H1 (cell line): Measurements from ENCODE around the gene HCST. TPM values are rescaled to one million over a fixed set of nuclear protein-coding genes. Genes with fewer than 3 reads are reported as not detected.

Experiments
- CTCF ChIA-PET: fragments of 300-600 bp; sonication (Branson Sonifier 250); formaldehyde crosslinking; loops from one replicate; lab custom pipeline; 2021; ENCODE audit not compliant: partially characterized antibody; lab: Charles Lee
- POLR2A ChIA-PET: fragments of 300-600 bp; sonication (Branson Sonifier 250); formaldehyde crosslinking; loops from one replicate; lab custom pipeline; 2021; ENCODE audit warnings: inconsistent platforms; ENCODE audit not compliant: partially characterized antibody; lab: Charles Lee
- DNase-seq, 2 experiments: peaks; one replicate each; pipeline versions ENCODE4 v3.0.0 to v3.0.0-alpha.2; 2010 to 2022; ENCODE audit warnings: low spot score in 2 of 2, low read depth in 1 of 2, mixed read lengths in 1 of 2
- FAIRE-seq: peaks from 2 replicates; lab custom pipeline; 2011; peaks lifted over from hg19 to GRCh38; lab: Jason Lieb, UNC
- H2AFZ ChIP-seq: 2 replicates; pipeline ENCODE4 v1.8.1; 2012; ENCODE audit warnings: low read length, inconsistent platforms
- H2AK5ac ChIP-seq: 2 replicates; pipeline ENCODE4 v1.6.1; 2013; ENCODE audit warnings: low read depth, low read length
- H2BK120ac ChIP-seq: replicated peaks from 2 replicates; pipeline ENCODE3; 2013; ENCODE audit warnings: low read depth, low read length, inconsistent platforms
- H2BK12ac ChIP-seq: 2 replicates; pipeline ENCODE4 v1.6.1; 2013; ENCODE audit warnings: low read depth, low read length
- H2BK15ac ChIP-seq: 2 replicates; pipeline ENCODE4 v1.6.1; 2013; ENCODE audit warnings: low read length
- H2BK20ac ChIP-seq: 2 replicates; pipeline ENCODE4 v1.6.1; 2013; ENCODE audit warnings: low read length
- H2BK5ac ChIP-seq: 2 replicates; pipeline ENCODE4 v1.6.1; 2013; ENCODE audit warnings: low read depth, low read length
- H3K14ac ChIP-seq: 2 replicates; pipeline ENCODE4 v1.6.1; 2013; ENCODE audit warnings: inconsistent platforms; ENCODE audit not compliant: insufficient read length
- H3K18ac ChIP-seq: 2 replicates; pipeline ENCODE4 v1.6.1; 2013; ENCODE audit warnings: low read length; ENCODE audit errors: extremely low read depth
- H3K23ac ChIP-seq: 2 replicates; pipeline ENCODE4 v1.6.1; 2013; ENCODE audit warnings: inconsistent platforms; ENCODE audit not compliant: insufficient read length
- H3K23me2 ChIP-seq: 2 replicates; pipeline ENCODE4 v1.6.1; 2013; ENCODE audit warnings: low read depth, low read length
- H3K27ac ChIP-seq: 2 replicates; pipeline ENCODE4 v1.6.1; 2011; ENCODE audit warnings: low read depth, low read length, inconsistent platforms
- H3K27me3 ChIP-seq, 4 experiments: replicated peaks in 1 of 4; 1 replicate in 1 of 4; 2 replicates in 3 of 4; pipeline versions ENCODE4 v1.6.1 to v1.8.1; 2011 to 2013; ENCODE audit warnings: low read length in 3 of 4, mild to moderate bottlenecking in 3 of 4, inconsistent platforms in 2 of 4, mixed read lengths in 2 of 4, moderate library complexity in 1 of 4; ENCODE audit not compliant: control insufficient read depth in 3 of 4, insufficient read depth in 3 of 4; ENCODE audit errors: extremely low read depth in 1 of 4
- H3K36me3 ChIP-seq, 4 experiments: 2 replicates each; pipeline versions ENCODE4 v1.6.1 to v1.8.1; 2011 to 2013; ENCODE audit warnings: mild to moderate bottlenecking in 4 of 4, low read length in 3 of 4, moderate library complexity in 2 of 4, control low read depth in 1 of 4, inconsistent platforms in 1 of 4; ENCODE audit not compliant: insufficient read depth in 4 of 4, control insufficient read depth in 2 of 4
- H3K4ac ChIP-seq: replicated peaks from 2 replicates; pipeline ENCODE3; 2013; ENCODE audit warnings: low read length, low read depth, mixed read lengths, inconsistent platforms; ENCODE audit not compliant: insufficient read length
- H3K4me1 ChIP-seq, 4 experiments: replicated peaks in 1 of 4; 1 replicate in 1 of 4; 2 replicates in 3 of 4; pipeline versions ENCODE4 v1.6.1 to v1.8.1; 2011 to 2013; ENCODE audit warnings: low read length in 3 of 4, inconsistent platforms in 2 of 4, mixed read lengths in 1 of 4; ENCODE audit not compliant: insufficient read depth in 4 of 4, control insufficient read depth in 3 of 4
- H3K4me2 ChIP-seq, 2 experiments: 2 replicates each; pipeline versions ENCODE4 v1.6.1 to v1.8.1; 2011 to 2013; ENCODE audit warnings: low read depth in 2 of 2, low read length in 2 of 2, control low read depth in 1 of 2, inconsistent platforms in 1 of 2, mild to moderate bottlenecking in 1 of 2; ENCODE audit not compliant: insufficient read depth in 1 of 2
- H3K4me3 ChIP-seq, 4 experiments: fragments of 200-600, 300-600 bp in 1 of 4; sonication (generic), shearing (Covaris generic), sonication (Bioruptor Twin) in 1 of 4; 2 replicates each; pipeline versions ENCODE4 v1.5.1 to v1.8.1; 2011 to 2016; ENCODE audit warnings: low read length in 4 of 4, low read depth in 3 of 4, control low read depth in 2 of 4, inconsistent platforms in 2 of 4, mild to moderate bottlenecking in 2 of 4, mixed read lengths in 1 of 4, moderate library complexity in 1 of 4; ENCODE audit not compliant: insufficient read depth in 2 of 4; ENCODE audit errors: extremely low read depth in 1 of 4
- H3K56ac ChIP-seq: replicated peaks from 2 replicates; pipeline ENCODE3; 2013; ENCODE audit warnings: low read depth, mild to moderate bottlenecking, mixed read lengths, low read length, inconsistent platforms; ENCODE audit not compliant: insufficient read length
- H3K79me1 ChIP-seq: 2 replicates; pipeline ENCODE4 v1.6.1; 2013; ENCODE audit warnings: low read depth, low read length, control low read depth
- H3K79me2 ChIP-seq, 2 experiments: 2 replicates each; pipeline versions ENCODE4 v1.6.1 to v1.8.1; 2012 to 2013; ENCODE audit warnings: low read length in 2 of 2, mild to moderate bottlenecking in 2 of 2, inconsistent platforms in 1 of 2; ENCODE audit not compliant: insufficient read depth in 2 of 2, control insufficient read depth in 1 of 2
- H3K9ac ChIP-seq, 4 experiments: replicated peaks in 1 of 4; 1 replicate in 1 of 4; 2 replicates in 3 of 4; pipeline versions ENCODE4 v1.6.1 to v1.8.1; 2011 to 2013; ENCODE audit warnings: low read depth in 3 of 4, low read length in 3 of 4, control low read depth in 2 of 4, mild to moderate bottlenecking in 2 of 4, moderate library complexity in 2 of 4, inconsistent platforms in 1 of 4; ENCODE audit errors: extremely low read depth in 1 of 4
- H3K9me3 ChIP-seq, 2 experiments: 2 replicates each; pipeline versions ENCODE4 v1.6.1 to v1.8.1; 2012 to 2013; ENCODE audit warnings: mild to moderate bottlenecking in 2 of 2, moderate library complexity in 2 of 2, control low read depth in 1 of 2, inconsistent platforms in 1 of 2, low read depth in 1 of 2, low read length in 1 of 2, mixed read lengths in 1 of 2; ENCODE audit not compliant: insufficient read depth in 2 of 2
- H4K20me1 ChIP-seq, 2 experiments: replicated peaks in 1 of 2; 2 replicates each; pipeline versions ENCODE3 to v1.8.1; 2011 to 2013; ENCODE audit warnings: inconsistent platforms in 2 of 2, low read length in 2 of 2, mild to moderate bottlenecking in 1 of 2; ENCODE audit not compliant: insufficient read depth in 2 of 2, control insufficient read depth in 1 of 2
- H4K5ac ChIP-seq: 2 replicates; pipeline ENCODE4 v1.6.1; 2013; ENCODE audit warnings: low read length, low read depth, mixed read lengths, inconsistent platforms; ENCODE audit not compliant: insufficient read length
- H4K8ac ChIP-seq: 2 replicates; pipeline ENCODE4 v1.8.0; 2013; ENCODE audit warnings: mild to moderate bottlenecking, moderate library complexity, low read length, inconsistent platforms; ENCODE audit not compliant: insufficient read depth; ENCODE audit errors: extremely low read depth
- H4K91ac ChIP-seq: replicated peaks from 2 replicates; pipeline ENCODE3; 2013; ENCODE audit warnings: low read length, mixed read lengths, inconsistent platforms; ENCODE audit not compliant: insufficient read length
- ATF3 ChIP-seq: IDR thresholded peaks from 2 replicates; pipeline ENCODE4 v1.6.1; 2011; ENCODE audit warnings: low read depth, mild to moderate bottlenecking, low read length; ENCODE audit not compliant: insufficient read depth
- EP300 ChIP-seq, 2 experiments: IDR thresholded peaks; 1 replicate in 1 of 2; 2 replicates in 1 of 2; pipeline ENCODE4 v1.6.1; 2011 to 2012; ENCODE audit warnings: low read depth in 2 of 2, low read length in 2 of 2, mild to moderate bottlenecking in 2 of 2, borderline replicate concordance in 1 of 2, inconsistent platforms in 1 of 2, moderate library complexity in 1 of 2
- GTF2F1 ChIP-seq: IDR thresholded peaks from 2 replicates; pipeline ENCODE4 v1.6.1; 2012; ENCODE audit warnings: low read depth, low read length, improper control_type of control experiment, borderline replicate concordance
- JUND ChIP-seq: IDR thresholded peaks from 2 replicates; pipeline ENCODE4 v1.6.1; 2011; ENCODE audit warnings: mild to moderate bottlenecking, improper control_type of control experiment, low read length
- RXRA ChIP-seq: IDR thresholded peaks from 2 replicates; pipeline ENCODE4 v1.6.1; 2011; ENCODE audit warnings: low read depth, mild to moderate bottlenecking, low read length, moderate library complexity; ENCODE audit not compliant: insufficient read depth
- WGBS, 2 experiments: shearing (Covaris generic) in 1 of 2; methylation state at CpG; one replicate each; pipeline versions ENCODE4 v1.1.6 to v1.1.7; 2013 to 2015; ENCODE audit warnings: low lambda C conversion rate in 2 of 2, mixed read lengths in 2 of 2, inconsistent platforms in 1 of 2, low coverage in 1 of 2, missing lambda C conversion rate in 1 of 2; ENCODE audit not compliant: insufficient replicate concordance in 2 of 2, insufficient coverage in 1 of 2, insufficient read length in 1 of 2; ENCODE audit errors: extremely low coverage in 1 of 2, missing lambda C conversion rate in 1 of 2; 5-methylcytosine and 5-hydroxymethylcytosine counted together
- polyA plus RNA-seq, 7 experiments: library from polyadenylated mRNA; depleted of rRNA in 3 of 7; stranded (reverse) in 5 of 7; unstranded in 2 of 7; fragments of >200 nt in 5 of 7; fragments of 200-250 nt in 2 of 7; gene quantifications; 1 replicate in 5 of 7; 2 replicates in 1 of 7; 4 replicates in 1 of 7; pipeline versions ENCODE4 v1.2.1 to v1.2.3, GENCODE V29; 2011 to 2013; ENCODE audit warnings: missing spikeins in 2 of 7, mixed read lengths in 2 of 7
- total RNA-seq: library from RNA; stranded (reverse); fragmentation: NEBNext Ultra II Directional; extraction: Animal tissue kit (Norgen Biotek cat#: 25700); gene quantifications from 2 replicates; pipeline ENCODE4 v1.2.1, GENCODE V29; 2021

Gene HCST
- total and polyA plus RNA-seq, 2 of the 8 experiments (the other 6 are each of a cell fraction or from before 2014, with no cell fraction given), result 2.8 TPM; not detected in 1

DNA sequence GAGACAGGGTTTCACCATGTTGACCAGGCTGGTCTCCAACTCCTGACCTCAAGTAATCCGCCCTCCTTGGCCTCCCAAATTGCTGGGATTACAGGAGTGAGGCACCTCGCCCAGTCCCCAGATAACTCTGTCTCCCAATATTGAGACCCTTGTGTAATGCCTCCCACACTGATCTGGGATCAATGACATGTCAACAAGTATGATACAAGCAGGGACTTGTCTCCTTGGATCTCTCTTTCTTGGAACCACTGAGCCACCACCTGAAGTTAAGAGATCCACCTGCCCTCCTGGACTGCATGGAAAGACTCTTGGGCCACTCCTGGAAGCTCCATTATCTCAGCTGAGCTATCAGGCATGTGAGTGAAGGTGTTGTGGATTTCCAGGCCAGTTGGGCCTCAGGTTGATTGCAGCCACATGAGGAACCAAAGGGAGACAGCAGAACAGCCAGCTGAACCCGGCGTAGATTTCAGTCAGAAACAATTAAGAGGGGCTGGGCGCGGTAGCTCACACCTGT, 17.0 kb upstream of the HCST start:
- no peak overlapping the region for H3K18ac ChIP-seq
- no peak overlapping the region for H3K4me3 ChIP-seq
- H4K8ac ChIP-seq, result no peak overlapping the region
- no peak overlapping the region for H3K4ac ChIP-seq
- H2AFZ ChIP-seq, result no peak overlapping the region
- H4K20me1 ChIP-seq, result peaks cover 0 to 6% of the 10 kb centered on the region in 2 experiments
- no peak overlapping the region for H2BK120ac ChIP-seq
- H3K4me1 ChIP-seq, result no peaks in the 10 kb centered on the region
- no peak for FAIRE-seq
- H3K27ac ChIP-seq, result no peak overlapping the region
- TF ChIP-seq EP300 (IDR thresholded peaks at IDR 0.05; ENCODE audit: borderline replicate concordance in 1 of 2, low read depth in 2 of 2, low read length in 2 of 2) (no peak), JUND (no peak), ATF3 (no peak), RXRA (no peak), GTF2F1 (no peak)
- no peak overlapping the region for H4K91ac ChIP-seq
- no peak overlapping the region for H2AK5ac ChIP-seq
- no peaks in the 10 kb centered on the region for H3K79me1 ChIP-seq
- POLR2A ChIA-PET, result interaction anchor here (0.6 to 2.8 kb wide), 8 partner anchors 9 to 243 kb away, joined by 3 to 10 read pairs (median 4); partner anchors contain the start of gene NFKBID
- no peak overlapping the region for H2BK20ac ChIP-seq
- no peak overlapping the region for H4K5ac ChIP-seq
- H3K23ac ChIP-seq, result no peak overlapping the region
- no peak overlapping the region for H2BK15ac ChIP-seq
- H3K9ac ChIP-seq, result no peak overlapping the region
- H3K36me3 ChIP-seq, result peaks cover 10 to 25% (median 17%) of the 10 kb centered on the region in 4 experiments
- no peak overlapping the region for H3K14ac ChIP-seq
- no peak overlapping the region for H2BK12ac ChIP-seq
- H3K23me2 ChIP-seq, result no peaks in the 10 kb centered on the region
- H3K27me3 ChIP-seq, result no peaks in the 10 kb centered on the region
- DNase-seq, result no peak
- H3K4me2 ChIP-seq, result no peak overlapping the region
- no peaks in the 10 kb centered on the region for H3K79me2 ChIP-seq
- no peaks in the 10 kb centered on the region for H3K9me3 ChIP-seq
- CTCF ChIA-PET, result interaction anchor here (0.7 to 5.2 kb wide), 7 partner anchors 13 to 63 kb away, joined by 3 to 23 read pairs (median 3); no protein-coding TSS in a partner anchor
- no peak overlapping the region for H3K56ac ChIP-seq
- 92% methylated on average over 6 of the region's 6 CpGs; no CpG with 5 or more reads in 1 of the 2 experiments for WGBS, 2 experiments
- no peak overlapping the region for H2BK5ac ChIP-seq
